Glutamatergic neuron (in vitro differentiated cells): ENCODE data around the gene USP19. TPM values are rescaled to one million over a fixed set of nuclear protein-coding genes. Genes with fewer than 3 reads are reported as not detected.

Experiments used
- DNase-seq: peaks from one replicate; pipeline ENCODE4 v3.0.0; 2022
- H3K27ac Mint-ChIP-seq: one replicate; pipeline ENCODE4 v1.8.0; 2020; ENCODE audit warnings: mild to moderate bottlenecking, mixed read lengths, inconsistent platforms; ENCODE audit not compliant: unreplicated experiment
- H3K27me3 Mint-ChIP-seq: one replicate; pipeline ENCODE4 v1.8.0; 2020; ENCODE audit warnings: mild to moderate bottlenecking, moderate library complexity, mixed read lengths, inconsistent platforms; ENCODE audit not compliant: unreplicated experiment
- H3K36me3 Mint-ChIP-seq: one replicate; pipeline ENCODE4 v1.8.0; 2020; ENCODE audit warnings: mild to moderate bottlenecking, mixed read lengths, inconsistent platforms; ENCODE audit not compliant: unreplicated experiment
- H3K4me1 Mint-ChIP-seq: one replicate; pipeline ENCODE4 v1.8.0; 2020; ENCODE audit warnings: mild to moderate bottlenecking, low read depth, mixed read lengths, inconsistent platforms; ENCODE audit not compliant: unreplicated experiment
- H3K4me3 Mint-ChIP-seq: one replicate; pipeline ENCODE4 v1.8.0; 2020; ENCODE audit warnings: mild to moderate bottlenecking, mixed read lengths, inconsistent platforms; ENCODE audit not compliant: unreplicated experiment
- H3K9me3 Mint-ChIP-seq: one replicate; pipeline ENCODE4 v1.8.0; 2020; ENCODE audit warnings: mild to moderate bottlenecking, moderate library complexity, mixed read lengths, inconsistent platforms; ENCODE audit not compliant: unreplicated experiment
- total RNA-seq: library from RNA; stranded (reverse); fragmentation: NEBNext Ultra II Directional; extraction: Animal tissue kit (Norgen Biotek cat#: 25700); gene quantifications from one replicate; pipeline ENCODE4 v1.2.1, GENCODE V29; 2021; ENCODE audit not compliant: unreplicated experiment
- TF ChIP-seq, protein P1 (sequence below): fragments of 200-600 bp; sonication (generic); IDR thresholded peaks from one replicate; pipeline ENCODE4 v1.5.0; 2021; ENCODE audit not compliant: partially characterized antibody, unreplicated experiment

USP19 gene
- total RNA-seq, 1 donor from 2014 or later = 83.1 TPM

DNA sequence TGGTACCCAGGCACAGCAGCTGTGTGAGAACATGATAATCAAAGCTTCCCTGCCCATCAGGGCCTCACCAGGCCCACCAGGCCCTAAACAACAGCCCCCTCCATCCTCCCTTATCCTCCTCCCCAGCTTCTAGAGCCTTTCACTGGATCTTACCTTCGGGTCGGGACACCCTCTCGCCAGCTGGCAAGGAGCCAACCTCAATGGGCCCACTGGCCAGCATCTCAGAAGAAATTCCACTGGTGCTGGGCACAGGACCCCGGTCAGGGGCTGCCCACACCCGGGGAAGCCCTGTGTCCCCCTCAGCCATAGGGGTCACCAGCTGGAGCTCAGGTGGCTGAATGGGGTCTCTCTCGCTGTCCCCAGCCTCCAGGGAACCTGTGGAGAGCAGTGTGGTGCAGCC, 9.3 kb downstream of the USP19 start:
- no peak for DNase-seq
- H3K27me3 Mint-ChIP-seq = peaks cover 4% of the 10 kb centered on the region
- H3K9me3 Mint-ChIP-seq = no peaks in the 10 kb centered on the region
- H3K4me1 Mint-ChIP-seq = no peaks in the 10 kb centered on the region
- H3K27ac Mint-ChIP-seq = no peak overlapping the region
- TF ChIP-seq, protein P1, sequence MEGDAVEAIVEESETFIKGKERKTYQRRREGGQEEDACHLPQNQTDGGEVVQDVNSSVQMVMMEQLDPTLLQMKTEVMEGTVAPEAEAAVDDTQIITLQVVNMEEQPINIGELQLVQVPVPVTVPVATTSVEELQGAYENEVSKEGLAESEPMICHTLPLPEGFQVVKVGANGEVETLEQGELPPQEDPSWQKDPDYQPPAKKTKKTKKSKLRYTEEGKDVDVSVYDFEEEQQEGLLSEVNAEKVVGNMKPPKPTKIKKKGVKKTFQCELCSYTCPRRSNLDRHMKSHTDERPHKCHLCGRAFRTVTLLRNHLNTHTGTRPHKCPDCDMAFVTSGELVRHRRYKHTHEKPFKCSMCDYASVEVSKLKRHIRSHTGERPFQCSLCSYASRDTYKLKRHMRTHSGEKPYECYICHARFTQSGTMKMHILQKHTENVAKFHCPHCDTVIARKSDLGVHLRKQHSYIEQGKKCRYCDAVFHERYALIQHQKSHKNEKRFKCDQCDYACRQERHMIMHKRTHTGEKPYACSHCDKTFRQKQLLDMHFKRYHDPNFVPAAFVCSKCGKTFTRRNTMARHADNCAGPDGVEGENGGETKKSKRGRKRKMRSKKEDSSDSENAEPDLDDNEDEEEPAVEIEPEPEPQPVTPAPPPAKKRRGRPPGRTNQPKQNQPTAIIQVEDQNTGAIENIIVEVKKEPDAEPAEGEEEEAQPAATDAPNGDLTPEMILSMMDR = no peak
- H3K4me3 Mint-ChIP-seq = no peak overlapping the region
- no peaks in the 10 kb centered on the region for H3K36me3 Mint-ChIP-seq

DNA sequence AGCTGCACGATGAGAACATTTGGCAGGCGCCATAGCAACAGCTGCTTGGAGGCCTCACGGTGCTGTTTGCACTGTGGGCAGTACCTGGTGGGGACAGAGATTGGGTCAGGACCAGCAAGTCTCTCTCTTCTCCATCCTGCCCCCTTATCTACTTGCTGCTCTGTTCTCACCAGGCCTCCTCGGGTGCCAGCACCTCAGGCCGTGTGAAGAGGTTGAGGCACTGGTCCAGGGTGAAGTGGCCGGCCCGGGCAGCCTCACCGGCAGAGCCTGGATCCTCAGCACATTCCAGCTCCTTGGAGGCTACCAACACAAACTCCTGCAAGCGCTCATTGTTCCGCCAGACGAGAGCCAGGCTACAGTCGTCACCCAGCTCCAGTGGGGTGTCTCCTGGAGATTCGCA, 9.8 kb downstream of the USP19 start:
- Mint-ChIP-seq H3K4me3 (no peak overlapping the region), H3K36me3 (no peaks in the 10 kb centered on the region), H3K4me1 (peaks cover under 1% of the 10 kb centered on the region), H3K9me3 (no peaks in the 10 kb centered on the region), H3K27ac (no peak overlapping the region), H3K27me3 (peaks cover 3% of the 10 kb centered on the region)
- no peak for DNase-seq
- TF ChIP-seq, protein P1 = no peak

DNA sequence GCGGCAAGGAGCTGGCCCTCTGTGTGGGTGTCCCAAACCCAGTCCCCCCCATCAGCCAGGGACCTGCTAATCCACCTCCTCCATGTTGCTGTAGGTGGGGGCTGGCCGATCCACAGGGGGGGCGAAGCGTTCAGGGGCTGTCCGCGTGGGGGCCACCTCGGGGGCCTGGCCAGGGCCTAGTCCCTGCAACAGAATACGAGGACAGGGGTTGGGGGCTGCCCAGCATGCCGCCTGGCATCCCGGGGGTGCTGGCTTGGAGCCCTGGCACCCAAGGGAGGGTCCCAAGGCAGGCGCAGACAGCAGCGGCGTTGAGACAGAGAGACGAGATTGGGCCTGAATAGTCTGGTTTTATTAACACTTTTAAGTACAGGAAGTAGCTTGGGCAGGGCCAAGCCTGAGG, 12.3 kb downstream of the USP19 start:
- Mint-ChIP-seq H3K27ac (no peak overlapping the region), H3K4me3 (no peak overlapping the region), H3K27me3 (peaks cover 4% of the 10 kb centered on the region), H3K4me1 (peaks cover 3% of the 10 kb centered on the region), H3K9me3 (peaks cover 3% of the 10 kb centered on the region), H3K36me3 (no peaks in the 10 kb centered on the region)
- DNase-seq = no peak
- TF ChIP-seq, protein P1 = no peak

DNA sequence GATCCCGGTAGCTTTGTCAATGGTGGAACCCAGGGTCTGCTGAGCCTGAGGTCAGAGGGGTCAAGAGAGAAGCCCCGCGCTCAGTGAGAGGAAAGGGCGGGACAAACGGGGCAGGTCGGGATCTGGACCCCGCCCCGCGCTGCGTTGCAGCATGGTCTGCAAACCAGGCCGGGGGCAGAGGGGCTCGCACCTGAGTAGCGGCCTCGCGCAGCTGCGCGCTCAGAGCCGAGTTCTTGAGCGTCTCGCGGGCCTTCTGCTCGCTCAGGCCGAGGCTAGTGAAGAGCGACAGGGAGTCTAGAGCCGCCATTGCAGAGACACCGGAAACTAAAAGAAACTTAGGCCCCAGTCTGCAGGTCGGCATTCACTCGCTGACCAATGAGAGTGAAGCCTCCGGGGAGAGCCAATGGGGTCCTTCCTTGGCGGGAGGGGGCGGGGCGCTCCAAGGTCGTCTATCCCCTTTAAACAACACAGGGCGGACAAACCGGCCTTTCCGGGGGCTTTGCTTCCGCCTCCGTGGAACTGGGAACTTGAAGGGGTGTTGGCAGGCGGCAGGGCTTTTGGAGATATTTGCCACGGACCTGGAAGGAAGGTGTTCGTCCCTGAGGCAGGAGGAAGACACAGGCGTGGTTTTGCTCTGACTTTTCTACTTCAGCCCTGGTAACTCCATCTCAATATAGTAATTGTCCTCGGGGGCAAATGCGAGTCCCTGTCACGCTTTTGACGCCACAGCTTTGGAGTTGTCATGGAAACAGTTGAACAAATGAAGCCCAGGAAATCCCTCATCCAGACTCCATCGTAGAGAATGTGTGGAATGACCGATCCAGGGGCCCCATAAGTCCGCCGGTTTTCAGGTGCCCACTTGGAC, 16.0 kb downstream of the USP19 start, which contains the start of gene QARS1:
TSS of gene QARS1 (minus strand) at position 331 of the 865 bp plus-strand sequence. CDS start at position 307, 24 bp downstream.
- Mint-ChIP-seq H3K27me3 (peaks cover 8% of the 10 kb centered on the region), H3K36me3 (no peaks in the 10 kb centered on the region), H3K27ac (peak within 1 kb of the TSS; percentile 87), H3K4me3 (peak within 1 kb of the TSS; percentile 99), H3K9me3 (peaks cover 3% of the 10 kb centered on the region), H3K4me1 (peaks cover 5% of the 10 kb centered on the region)
- TF ChIP-seq, protein P1 = no peak
- peak; percentile 94 for DNase-seq

DNA sequence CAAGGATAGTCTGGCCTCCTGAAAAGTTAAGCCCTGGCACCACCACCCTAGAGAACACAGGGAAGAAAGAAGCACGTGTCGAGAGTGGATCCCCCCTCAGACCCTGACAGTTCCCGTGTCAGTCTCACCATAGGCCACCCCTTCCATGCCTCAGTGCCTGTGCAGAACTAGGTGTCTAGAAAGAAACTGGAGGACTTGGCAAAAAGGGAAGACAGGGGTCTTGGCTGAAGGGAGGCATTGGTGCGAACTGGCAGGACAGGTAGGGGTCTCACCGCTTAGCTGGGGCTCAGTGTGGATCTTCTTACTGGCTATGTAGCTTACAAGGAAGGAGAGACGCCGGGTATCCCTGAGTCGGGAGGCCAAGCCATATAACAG, 16.6 kb downstream of the USP19 start:
- H3K36me3 Mint-ChIP-seq = no peaks in the 10 kb centered on the region

More for the DNA sequence above, 16.6 kb downstream of the USP19 start:
- Mint-ChIP-seq H3K4me1 (peaks cover 5% of the 10 kb centered on the region), H3K9me3 (peaks cover 3% of the 10 kb centered on the region), H3K27ac (peak overlapping the region; percentile 87), H3K4me3 (peak overlapping the region; percentile 99), H3K27me3 (peaks cover 8% of the 10 kb centered on the region)
- DNase-seq = no peak
- TF ChIP-seq, protein P1 = no peak
